Gastrocnemius medialis (tissue), 4 donors: ENCODE results near the gene VWA5B1. TPM values are rescaled to one million over a fixed set of nuclear protein-coding genes. Genes with fewer than 3 reads are reported as not detected.
A peak's percentile ranks its signal among the peaks of the same experiment; 100 is the strongest.

Source experiments
- ATAC-seq, 2 donors: fragments of 150-250 bp; one replicate each; pipeline ENCODE4 v1.9.1; 2016
- DNase-seq, 2 donors: peaks; one replicate each; pipeline ENCODE4 v3.0.0-alpha.2; 2019
- H3K27ac ChIP-seq, 4 donors: fragments of 200-600 bp; sonication (generic); 1 replicate in 1 of 4; 2 replicates in 3 of 4; pipeline ENCODE4 v1.5.1; 2016 to 2018; ENCODE audit warnings: mild to moderate bottlenecking in 2 of 4, moderate library complexity in 1 of 4
- H3K27me3 ChIP-seq, 3 donors: fragments of 200-600 bp; sonication (generic) in 2 of 3; 1 replicate in 1 of 3; 2 replicates in 2 of 3; pipeline versions ENCODE4 v1.5.1 to v1.6.0; 2016 to 2019; ENCODE audit warnings: mild to moderate bottlenecking in 1 of 3, moderate library complexity in 1 of 3
- H3K36me3 ChIP-seq, 2 donors: fragments of 200-600 bp; sonication (generic) in 1 of 2; one replicate each; pipeline ENCODE4 v1.5.1; 2017 to 2018
- H3K4me1 ChIP-seq, 2 donors: fragments of 200-600 bp; sonication (generic) in 1 of 2; one replicate each; pipeline ENCODE4 v1.5.1; 2016 to 2017; ENCODE audit warnings: mild to moderate bottlenecking in 2 of 2
- H3K4me3 ChIP-seq, 4 donors: fragments of 200-600 bp; sonication (generic) in 3 of 4; 1 replicate in 1 of 4; 2 replicates in 3 of 4; pipeline ENCODE4 v1.5.1; 2016 to 2019; ENCODE audit warnings: mild to moderate bottlenecking in 2 of 4
- H3K9me3 ChIP-seq, 3 donors: fragments of 200-600 bp; sonication (generic) in 2 of 3; 1 replicate in 1 of 3; 2 replicates in 2 of 3; pipeline ENCODE4 v1.5.1; 2016 to 2019
- POLR2A ChIP-seq, 2 donors: fragments of 450-650 bp; IDR thresholded peaks; one replicate each; pipeline ENCODE4 v1.6.1; 2017; ENCODE audit warnings: antibody characterized with exemption in 2 of 2, mild to moderate bottlenecking in 2 of 2, moderate library complexity in 2 of 2
- in situ Hi-C, 4 donors: fragments of 200-750 bp; cut with MboI; loops; one replicate each; pipeline versions ENCODE4 v1.15.0 to v1.8.0; 2017; ENCODE audit warnings: low sequenced_read_pairs in 4 of 4
- intact Hi-C: fragments of 100-400 bp; cut with DNase I; formaldehyde crosslinking; loops from one replicate; pipeline ENCODE4 v1.15.1; 2023; ENCODE audit warnings: low total_unique reads
- total RNA-seq, 4 donors: library from RNA; depleted of rRNA; stranded (reverse); fragments of >200 nt; gene quantifications; one replicate each; pipeline versions ENCODE4 v1.1.0 to v1.2.3, GENCODE V29; 2016
- TF ChIP-seq, protein P1 (sequence below), 5 experiments: fragments of 450-650 bp in 3 of 5; fragments of 200-600 bp in 2 of 5; sonication (generic) in 2 of 5; IDR thresholded peaks in 4 of 5; conservative IDR thresholded peaks in 1 of 5; 1 replicate in 4 of 5; 2 replicates in 1 of 5; pipeline ENCODE4 v1.5.1; 2016 to 2019; ENCODE audit warnings: antibody characterized with exemption in 5 of 5, mild to moderate bottlenecking in 3 of 5, moderate library complexity in 3 of 5

Gene VWA5B1
- total RNA-seq, 4 donors from 2014 or later = 0.25 TPM; not detected in 3

DNA sequence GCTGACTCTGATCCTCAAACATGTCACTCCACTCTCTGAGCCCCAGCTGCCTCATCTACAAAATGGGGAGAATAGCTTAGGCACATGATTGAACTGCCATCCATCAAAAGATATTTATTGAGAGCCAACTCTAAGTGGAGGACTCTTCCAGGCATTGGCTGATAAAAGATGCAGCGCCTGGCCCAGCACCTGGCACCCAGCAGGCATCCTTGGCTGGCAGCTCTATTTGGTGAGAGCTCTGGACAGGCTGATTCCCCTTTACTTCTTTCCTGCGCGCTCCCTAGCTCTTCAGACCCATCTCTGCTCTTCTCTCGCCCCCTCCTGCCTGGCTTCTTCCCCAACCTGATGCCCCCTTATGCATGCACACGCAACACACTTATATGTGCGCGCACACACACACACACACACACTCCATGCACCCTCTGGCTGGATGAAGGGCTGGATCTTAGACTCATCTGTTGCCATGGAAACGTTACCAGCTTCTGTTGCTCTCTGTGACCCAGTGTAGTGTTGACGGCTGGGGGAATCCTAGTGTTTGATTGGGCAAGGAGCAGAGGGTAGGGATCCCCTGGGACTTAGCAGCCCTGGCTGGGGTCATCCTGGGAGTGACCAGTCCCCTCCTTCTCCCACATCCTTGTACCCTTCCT is 49.3 kb downstream of the VWA5B1 start:
- no peaks in the 10 kb centered on the region for H3K4me1 ChIP-seq
- no peaks in the 10 kb centered on the region for H3K36me3 ChIP-seq
- H3K9me3 ChIP-seq = no peaks in the 10 kb centered on the region
- in situ Hi-C loops = no loop called here
- no peak for TF ChIP-seq POLR2A (IDR thresholded peaks at IDR 0.05)
- TF ChIP-seq, protein P1, sequence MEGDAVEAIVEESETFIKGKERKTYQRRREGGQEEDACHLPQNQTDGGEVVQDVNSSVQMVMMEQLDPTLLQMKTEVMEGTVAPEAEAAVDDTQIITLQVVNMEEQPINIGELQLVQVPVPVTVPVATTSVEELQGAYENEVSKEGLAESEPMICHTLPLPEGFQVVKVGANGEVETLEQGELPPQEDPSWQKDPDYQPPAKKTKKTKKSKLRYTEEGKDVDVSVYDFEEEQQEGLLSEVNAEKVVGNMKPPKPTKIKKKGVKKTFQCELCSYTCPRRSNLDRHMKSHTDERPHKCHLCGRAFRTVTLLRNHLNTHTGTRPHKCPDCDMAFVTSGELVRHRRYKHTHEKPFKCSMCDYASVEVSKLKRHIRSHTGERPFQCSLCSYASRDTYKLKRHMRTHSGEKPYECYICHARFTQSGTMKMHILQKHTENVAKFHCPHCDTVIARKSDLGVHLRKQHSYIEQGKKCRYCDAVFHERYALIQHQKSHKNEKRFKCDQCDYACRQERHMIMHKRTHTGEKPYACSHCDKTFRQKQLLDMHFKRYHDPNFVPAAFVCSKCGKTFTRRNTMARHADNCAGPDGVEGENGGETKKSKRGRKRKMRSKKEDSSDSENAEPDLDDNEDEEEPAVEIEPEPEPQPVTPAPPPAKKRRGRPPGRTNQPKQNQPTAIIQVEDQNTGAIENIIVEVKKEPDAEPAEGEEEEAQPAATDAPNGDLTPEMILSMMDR (IDR thresholded peaks at IDR 0.05 in 4 of 5, conservative IDR thresholded peaks at IDR 0.05 in 1 of 5) = no peak
- no peak overlapping the region for H3K27ac ChIP-seq
- ATAC-seq (no peak), DNase-seq (no peak)
- peaks cover 0 to 8% (median 6%) of the 10 kb centered on the region in 3 donors for H3K27me3 ChIP-seq
- no peak overlapping the region for H3K4me3 ChIP-seq
- intact Hi-C loops = no loop called here

DNA sequence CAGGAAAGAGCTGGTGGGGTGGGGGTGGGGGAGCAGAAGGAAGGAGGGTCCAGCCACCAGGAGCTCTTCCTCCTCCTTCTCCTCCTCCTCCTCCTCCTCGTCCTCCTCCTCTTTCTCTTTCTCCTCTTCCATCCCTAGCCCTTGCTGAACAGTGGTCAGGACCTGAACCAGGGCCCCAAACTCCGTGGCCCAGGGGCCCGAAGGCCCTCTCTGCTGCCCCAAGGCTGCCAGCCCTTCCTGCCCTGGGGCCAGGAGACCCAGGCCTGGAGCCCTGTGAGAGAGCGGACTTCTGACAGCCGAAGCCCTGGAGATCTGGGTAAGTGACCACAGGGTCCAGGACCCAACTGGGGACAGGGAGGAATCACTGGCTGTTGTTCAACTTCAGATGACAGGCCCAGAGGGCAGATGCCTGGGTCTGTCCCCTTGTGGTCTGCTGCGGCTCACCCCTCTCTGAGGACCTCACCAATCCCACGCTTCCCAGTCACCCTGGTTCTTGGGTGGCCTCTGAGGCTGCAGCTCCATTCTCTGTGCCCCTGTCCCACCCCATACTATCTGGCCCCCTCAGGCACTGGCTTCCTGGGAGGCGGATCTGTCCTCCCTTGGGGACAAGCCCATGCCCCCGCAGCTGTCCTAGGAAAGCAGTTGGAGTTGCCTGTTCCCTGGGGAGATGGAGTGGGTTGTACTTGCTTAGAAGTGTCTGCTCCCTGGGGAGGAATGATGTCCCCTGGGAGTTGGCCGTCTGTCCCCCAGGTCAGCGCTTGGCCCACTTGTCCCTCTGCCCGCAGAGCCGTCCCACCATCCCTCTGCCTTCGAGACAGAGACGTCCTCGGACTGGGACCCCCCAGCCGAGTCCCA is 51.8 kb downstream of the VWA5B1 start:
- DNase-seq = no peak

DNA sequence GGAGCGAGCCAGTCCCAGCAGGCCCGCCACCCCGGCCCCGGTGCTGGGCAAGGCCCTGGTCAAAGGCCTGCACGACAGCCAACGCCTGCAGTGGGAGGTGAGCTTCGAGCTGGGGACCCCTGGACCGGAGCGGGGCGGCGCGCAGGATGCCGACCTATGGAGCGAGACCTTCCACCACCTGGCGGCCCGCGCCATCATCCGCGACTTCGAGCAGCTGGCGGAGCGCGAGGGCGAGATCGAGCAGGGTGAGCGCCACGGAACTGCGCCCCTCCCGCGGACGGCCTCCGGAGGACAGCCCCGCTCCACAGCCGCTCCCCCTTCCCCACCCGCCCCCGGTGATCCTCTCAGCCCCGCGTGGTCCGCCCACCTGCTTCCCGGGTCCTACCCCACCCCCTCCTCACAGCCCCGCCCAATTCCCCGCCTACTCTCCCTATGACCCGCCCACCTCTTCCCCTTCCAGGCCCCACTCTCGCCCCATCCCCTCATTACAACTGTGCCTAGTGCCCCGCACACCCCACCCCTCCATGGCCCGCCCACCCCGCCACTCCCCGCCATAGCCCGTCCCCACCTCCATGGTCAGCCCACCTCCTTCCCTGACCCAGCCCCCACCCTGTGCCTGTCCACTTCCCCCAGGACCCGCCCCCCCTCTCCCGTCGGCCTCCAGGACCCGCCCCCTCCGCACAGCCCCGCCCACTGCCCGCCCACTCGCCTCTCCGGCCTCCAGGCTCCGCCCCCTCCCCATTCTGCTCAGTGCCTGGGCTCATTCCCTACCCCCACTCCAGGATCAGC is 52.7 kb downstream of the VWA5B1 start:
- DNase-seq = no peak
- no peak for ATAC-seq
- no peak for TF ChIP-seq POLR2A (IDR thresholded peaks at IDR 0.05)
- TF ChIP-seq, protein P1 (IDR thresholded peaks at IDR 0.05 in 4 of 5, conservative IDR thresholded peaks at IDR 0.05 in 1 of 5) = no peak

More for the DNA sequence above, 51.8 kb downstream of the VWA5B1 start:
- in situ Hi-C loops (no loop called here), intact Hi-C loops (no loop called here)
- no peaks in the 10 kb centered on the region for H3K9me3 ChIP-seq
- ATAC-seq = no peak
- H3K4me1 ChIP-seq = no peaks in the 10 kb centered on the region
- peaks cover 0 to 6% (median 6%) of the 10 kb centered on the region in 3 donors for H3K27me3 ChIP-seq
- H3K36me3 ChIP-seq = no peaks in the 10 kb centered on the region
- TF ChIP-seq, protein P1 (IDR thresholded peaks at IDR 0.05 in 4 of 5, conservative IDR thresholded peaks at IDR 0.05 in 1 of 5) = no peak
- no peak for TF ChIP-seq POLR2A (IDR thresholded peaks at IDR 0.05)
- peak overlapping the region in 1 of 4 donors; percentile 35 for H3K4me3 ChIP-seq
- H3K27ac ChIP-seq = no peak overlapping the region

DNA sequence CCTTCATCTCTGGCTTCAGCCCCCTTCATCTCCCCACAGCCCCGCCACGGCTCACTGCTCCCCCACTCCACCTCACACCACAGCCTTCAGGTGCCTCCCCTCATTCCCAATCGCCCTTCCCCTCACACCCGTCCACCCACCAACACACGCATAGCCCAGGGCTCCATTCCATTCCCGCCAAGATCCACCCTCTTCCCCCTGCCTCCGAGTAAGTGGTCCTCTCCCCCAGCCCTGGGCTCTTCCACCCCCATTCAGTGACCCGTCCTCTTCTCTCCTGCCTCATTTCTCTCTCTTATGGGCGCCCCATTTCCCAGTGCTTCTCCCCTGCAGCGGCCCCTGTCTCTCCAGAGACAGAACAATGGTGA is 53.2 kb downstream of the VWA5B1 start:
- in situ Hi-C loops (no loop called here), intact Hi-C loops (no loop called here)
- Histone ChIP-seq H3K9me3 (no peaks in the 10 kb centered on the region), H3K4me1 (no peaks in the 10 kb centered on the region), H3K27me3 (peaks cover 0 to 6% (median 6%) of the 10 kb centered on the region in 3 donors), H3K27ac (no peak overlapping the region), H3K4me3 (no peak overlapping the region), H3K36me3 (no peaks in the 10 kb centered on the region)
- no peak for DNase-seq
- no peak for ATAC-seq
- TF ChIP-seq, protein P1 (IDR thresholded peaks at IDR 0.05 in 4 of 5, conservative IDR thresholded peaks at IDR 0.05 in 1 of 5) = no peak
- TF ChIP-seq POLR2A (IDR thresholded peaks at IDR 0.05) = no peak

More for the DNA sequence above, 52.7 kb downstream of the VWA5B1 start:
- Histone ChIP-seq H3K4me3 (peak overlapping the region in 2 of 4 donors; percentile 30 to 35), H3K27ac (no peak overlapping the region), H3K36me3 (no peaks in the 10 kb centered on the region), H3K27me3 (peaks cover 0 to 6% (median 6%) of the 10 kb centered on the region in 3 donors), H3K9me3 (no peaks in the 10 kb centered on the region), H3K4me1 (no peaks in the 10 kb centered on the region)
- intact Hi-C loops (no loop called here), in situ Hi-C loops (no loop called here)
